H9 (cell line): ENCODE results near the gene PRKCA. TPM values are rescaled to one million over a fixed set of nuclear protein-coding genes. Genes with fewer than 3 reads are reported as not detected.

Experiments used
- DNase-seq: peaks from one replicate; pipeline ENCODE4 v3.0.0-alpha.2; 2017
- H2AFZ ChIP-seq: one replicate; pipeline ENCODE4 v1.6.1; 2013; ENCODE audit warnings: mild to moderate bottlenecking, low read length, control low read depth, moderate library complexity
- H2AK5ac ChIP-seq: 2 replicates; pipeline ENCODE4 v1.6.1; 2013; ENCODE audit warnings: low read length, control low read depth, mixed read lengths; ENCODE audit not compliant: insufficient read length
- H2BK120ac ChIP-seq: one replicate; pipeline ENCODE4 v1.6.1; 2013; ENCODE audit warnings: low read depth, mild to moderate bottlenecking, low read length, control low read depth, inconsistent platforms; ENCODE audit not compliant: poor library complexity, severe bottlenecking
- H2BK12ac ChIP-seq: 2 replicates; pipeline ENCODE4 v1.6.1; 2013; ENCODE audit warnings: low read length, control low read depth, mixed read lengths, low read depth; ENCODE audit not compliant: insufficient read length
- H2BK15ac ChIP-seq: 2 replicates; pipeline ENCODE4 v1.6.1; 2013; ENCODE audit warnings: low read depth, low read length, control low read depth
- H2BK20ac ChIP-seq: one replicate; pipeline ENCODE4 v1.6.1; 2013; ENCODE audit warnings: low read depth, mild to moderate bottlenecking, low read length, control low read depth, inconsistent platforms; ENCODE audit not compliant: poor library complexity, severe bottlenecking
- H2BK5ac ChIP-seq: 2 replicates; pipeline ENCODE4 v1.6.1; 2013; ENCODE audit warnings: low read length, control low read depth, mixed read lengths; ENCODE audit not compliant: insufficient read length
- H3K14ac ChIP-seq: 2 replicates; pipeline ENCODE4 v1.6.1; 2013; ENCODE audit warnings: low read length, control low read depth; ENCODE audit not compliant: insufficient read depth
- H3K18ac ChIP-seq: 2 replicates; pipeline ENCODE4 v1.6.1; 2013; ENCODE audit warnings: low read depth, mild to moderate bottlenecking, mixed read lengths, low read length, control low read depth; ENCODE audit not compliant: insufficient read length
- H3K23ac ChIP-seq: 2 replicates; pipeline ENCODE4 v1.6.1; 2013; ENCODE audit warnings: low read length, control low read depth, mixed read lengths, low read depth; ENCODE audit not compliant: insufficient read length
- H3K23me2 ChIP-seq: 2 replicates; pipeline ENCODE4 v1.6.1; 2013; ENCODE audit warnings: low read depth, mild to moderate bottlenecking, mixed read lengths, low read length, control low read depth; ENCODE audit not compliant: insufficient read length, poor library complexity, severe bottlenecking
- H3K27ac ChIP-seq: 2 replicates; pipeline ENCODE4 v1.5.1; 2013; ENCODE audit warnings: low read length, control low read depth, mixed read lengths, low read depth; ENCODE audit not compliant: insufficient read length
- H3K27me3 ChIP-seq: 2 replicates; pipeline ENCODE4 v1.6.1; 2013; ENCODE audit warnings: low read length, control low read depth, inconsistent platforms; ENCODE audit not compliant: insufficient read depth
- H3K4ac ChIP-seq: 2 replicates; pipeline ENCODE4 v1.6.1; 2013; ENCODE audit warnings: low read depth, mild to moderate bottlenecking, control low read depth, inconsistent platforms, low read length, moderate library complexity
- H3K4me1 ChIP-seq: 2 replicates; pipeline ENCODE4 v1.6.1; 2013; ENCODE audit warnings: low read length, control low read depth, inconsistent platforms; ENCODE audit not compliant: insufficient read depth
- H3K4me2 ChIP-seq: 2 replicates; pipeline ENCODE4 v1.6.1; 2013; ENCODE audit warnings: low read length, control low read depth, mixed read lengths; ENCODE audit not compliant: insufficient read length, insufficient read depth
- H3K56ac ChIP-seq: 2 replicates; pipeline ENCODE4 v1.6.1; 2013; ENCODE audit warnings: low read depth, mild to moderate bottlenecking, mixed read lengths, low read length, control low read depth; ENCODE audit not compliant: insufficient read length
- H3K79me1 ChIP-seq: 2 replicates; pipeline ENCODE4 v1.6.1; 2013; ENCODE audit warnings: low read depth, mild to moderate bottlenecking, moderate library complexity, low read length, control low read depth, inconsistent platforms; ENCODE audit not compliant: insufficient read depth, poor library complexity, severe bottlenecking
- H3K79me2 ChIP-seq: 2 replicates; pipeline ENCODE4 v1.6.1; 2013; ENCODE audit warnings: low read length, control low read depth, inconsistent platforms; ENCODE audit not compliant: insufficient read depth
- H3K9ac ChIP-seq: 2 replicates; pipeline ENCODE4 v1.6.1; 2013; ENCODE audit warnings: low read length, control low read depth, mixed read lengths; ENCODE audit not compliant: insufficient read length; ENCODE audit errors: extremely low read depth
- H3K9me3 ChIP-seq: one replicate; pipeline ENCODE4 v1.6.1; 2013; ENCODE audit warnings: low read depth, low read length, inconsistent platforms; ENCODE audit not compliant: control insufficient read depth
- H3T11ph ChIP-seq: one replicate; pipeline ENCODE4 v1.6.1; 2013; ENCODE audit warnings: mild to moderate bottlenecking, low read length, control low read depth, inconsistent platforms
- H4K20me1 ChIP-seq: one replicate; pipeline ENCODE4 v1.6.1; 2013; ENCODE audit not compliant: control insufficient read depth, insufficient read length, insufficient read depth
- H4K5ac ChIP-seq: 2 replicates; pipeline ENCODE4 v1.6.1; 2013; ENCODE audit warnings: low read depth, mild to moderate bottlenecking, mixed read lengths, low read length, control low read depth; ENCODE audit not compliant: insufficient read length
- H4K8ac ChIP-seq: replicated peaks from 2 replicates; pipeline ENCODE4 v1.6.1; 2013; ENCODE audit warnings: low read length, control low read depth, mixed read lengths, low read depth; ENCODE audit not compliant: insufficient read length
- H4K91ac ChIP-seq: 2 replicates; pipeline ENCODE4 v1.6.1; 2013; ENCODE audit warnings: low read depth, mild to moderate bottlenecking, moderate library complexity, mixed read lengths, low read length, control low read depth; ENCODE audit not compliant: insufficient read length
- H3K27ac Mint-ChIP-seq, 3 experiments: 2 replicates in 2 of 3; 3 replicates in 1 of 3; pipeline ENCODE4 v1.8.0; 2020 to 2021; ENCODE audit warnings: mixed read lengths in 3 of 3, mild to moderate bottlenecking in 1 of 3, moderate library complexity in 1 of 3
- H3K27me3 Mint-ChIP-seq: 2 replicates; pipeline ENCODE4 v1.8.0; 2021; ENCODE audit warnings: low read depth, mild to moderate bottlenecking, moderate library complexity, mixed read lengths
- H3K36me3 Mint-ChIP-seq, 3 experiments: 2 replicates in 2 of 3; 3 replicates in 1 of 3; pipeline ENCODE4 v1.8.0; 2020 to 2021; ENCODE audit warnings: low read depth in 3 of 3, mixed read lengths in 3 of 3; ENCODE audit not compliant: insufficient read depth in 1 of 3
- H3K4me1 Mint-ChIP-seq, 2 experiments: 2 replicates each; pipeline ENCODE4 v1.8.0; 2020; ENCODE audit warnings: mixed read lengths in 2 of 2
- H3K4me3 Mint-ChIP-seq, 2 experiments: 2 replicates in 1 of 2; 3 replicates in 1 of 2; pipeline ENCODE4 v1.8.0; 2020 to 2021; ENCODE audit warnings: mild to moderate bottlenecking in 2 of 2, mixed read lengths in 2 of 2, moderate library complexity in 1 of 2
- H3K9me3 Mint-ChIP-seq, 2 experiments: 2 replicates in 1 of 2; 3 replicates in 1 of 2; pipeline ENCODE4 v1.8.0; 2020; ENCODE audit warnings: mild to moderate bottlenecking in 2 of 2, mixed read lengths in 2 of 2, moderate library complexity in 1 of 2
- WGBS: extraction: QIAGEN DNeasy Blood & Tissue Kit; methylation state at CpG from one replicate; pipeline ENCODE4 v1.1.7; 2013; ENCODE audit warnings: missing lambda C conversion rate, low lambda C conversion rate, mixed read lengths; ENCODE audit not compliant: insufficient read length; ENCODE audit errors: extremely low coverage; 5-methylcytosine and 5-hydroxymethylcytosine counted together
- total RNA-seq: library from RNA; stranded (reverse); gene quantifications from 2 replicates; pipeline ENCODE4 v1.2.1, GENCODE V29; 2021
- TF ChIP-seq, protein P1 (sequence below): fragments of 200-600 bp; sonication (generic); conservative IDR thresholded peaks from 3 replicates; pipeline ENCODE4 v1.8.0; 2021; ENCODE audit warnings: antibody characterized with exemption, mild to moderate bottlenecking

The PRKCA gene
- total RNA-seq, 1 experiment from 2014 or later: 10.5 TPM

DNA sequence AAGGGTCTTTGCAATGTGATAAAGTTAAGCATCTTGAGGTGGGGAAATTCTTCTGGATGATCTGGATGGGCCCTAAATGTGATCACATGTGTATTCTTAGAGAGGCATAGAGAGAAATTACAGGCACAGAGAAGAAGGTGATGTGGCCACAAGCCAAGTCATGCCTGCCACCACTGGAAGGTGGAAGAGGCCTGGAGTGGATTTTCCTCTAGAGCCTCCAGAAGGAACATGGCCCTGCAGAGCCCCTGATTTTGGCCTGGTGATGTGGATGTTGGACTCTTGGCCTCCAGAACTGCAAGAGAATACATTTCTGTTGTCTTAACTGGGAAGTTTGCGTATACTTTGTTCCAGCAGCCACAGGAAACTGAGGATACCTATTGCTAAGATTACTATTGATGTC, 375.6 kb downstream of the PRKCA start:
- Histone ChIP-seq H3K27me3 (no peaks in the 10 kb centered on the region), H3K23ac (no peak overlapping the region), H3T11ph (no peak overlapping the region), H4K20me1 (no peaks in the 10 kb centered on the region), H3K18ac (no peak overlapping the region), H3K23me2 (no peaks in the 10 kb centered on the region), H2AK5ac (no peak overlapping the region), H3K79me2 (no peaks in the 10 kb centered on the region), H2BK12ac (no peak overlapping the region), H2BK120ac (no peak overlapping the region), H3K4me1 (no peaks in the 10 kb centered on the region), H3K9me3 (no peaks in the 10 kb centered on the region), H2BK5ac (no peak overlapping the region), H3K14ac (no peak overlapping the region), H4K8ac (no peak overlapping the region), H4K91ac (no peak overlapping the region), H3K4ac (no peak overlapping the region), H3K56ac (no peak overlapping the region), H3K9ac (no peak overlapping the region), H4K5ac (no peak overlapping the region), H3K4me2 (no peak overlapping the region), H2BK15ac (no peak overlapping the region), H3K79me1 (no peaks in the 10 kb centered on the region), H3K27ac (no peak overlapping the region), H2AFZ (no peak overlapping the region), H2BK20ac (no peak overlapping the region)
- peaks cover 0 to 9% (median 2%) of the 10 kb centered on the region in 3 experiments; a peak in 3 of 7 replicates for H3K36me3 Mint-ChIP-seq
- TF ChIP-seq, protein P1, sequence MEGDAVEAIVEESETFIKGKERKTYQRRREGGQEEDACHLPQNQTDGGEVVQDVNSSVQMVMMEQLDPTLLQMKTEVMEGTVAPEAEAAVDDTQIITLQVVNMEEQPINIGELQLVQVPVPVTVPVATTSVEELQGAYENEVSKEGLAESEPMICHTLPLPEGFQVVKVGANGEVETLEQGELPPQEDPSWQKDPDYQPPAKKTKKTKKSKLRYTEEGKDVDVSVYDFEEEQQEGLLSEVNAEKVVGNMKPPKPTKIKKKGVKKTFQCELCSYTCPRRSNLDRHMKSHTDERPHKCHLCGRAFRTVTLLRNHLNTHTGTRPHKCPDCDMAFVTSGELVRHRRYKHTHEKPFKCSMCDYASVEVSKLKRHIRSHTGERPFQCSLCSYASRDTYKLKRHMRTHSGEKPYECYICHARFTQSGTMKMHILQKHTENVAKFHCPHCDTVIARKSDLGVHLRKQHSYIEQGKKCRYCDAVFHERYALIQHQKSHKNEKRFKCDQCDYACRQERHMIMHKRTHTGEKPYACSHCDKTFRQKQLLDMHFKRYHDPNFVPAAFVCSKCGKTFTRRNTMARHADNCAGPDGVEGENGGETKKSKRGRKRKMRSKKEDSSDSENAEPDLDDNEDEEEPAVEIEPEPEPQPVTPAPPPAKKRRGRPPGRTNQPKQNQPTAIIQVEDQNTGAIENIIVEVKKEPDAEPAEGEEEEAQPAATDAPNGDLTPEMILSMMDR: no peak
- H3K27ac Mint-ChIP-seq: no peak overlapping the region
- peaks cover 0 to 6% of the 10 kb centered on the region in 2 experiments; a peak in 2 of 5 replicates for H3K9me3 Mint-ChIP-seq
- no peak overlapping the region for H3K4me3 Mint-ChIP-seq
- peaks cover 13 to 15% of the 10 kb centered on the region in 2 experiments for H3K4me1 Mint-ChIP-seq
- peak; percentile 10 for DNase-seq
- no CpG with 5 or more reads among the region's 1 CpG for WGBS
- no peaks in the 10 kb centered on the region for H3K27me3 Mint-ChIP-seq
